Dedifferentiated amniotic fluid mesenchymal stem cell (primary cell): Measurements from ENCODE around the gene ARRDC5.
"Not testable (repeated sequence)": the region's sequence is repeated elsewhere in the genome, so short reads cannot be mapped to it uniquely, and the experiment has no call there.

Experiments used
- DNase-seq: peaks from one replicate; pipeline ENCODE4 v3.0.0-alpha.2; 2016; ENCODE audit errors: extremely low spot score

ARRDC5 gene

GRCh38 chr19:4909897-4910593, 7.3 kb upstream of the ARRDC5 start:
- peak; percentile 79 for DNase-seq

DNA sequence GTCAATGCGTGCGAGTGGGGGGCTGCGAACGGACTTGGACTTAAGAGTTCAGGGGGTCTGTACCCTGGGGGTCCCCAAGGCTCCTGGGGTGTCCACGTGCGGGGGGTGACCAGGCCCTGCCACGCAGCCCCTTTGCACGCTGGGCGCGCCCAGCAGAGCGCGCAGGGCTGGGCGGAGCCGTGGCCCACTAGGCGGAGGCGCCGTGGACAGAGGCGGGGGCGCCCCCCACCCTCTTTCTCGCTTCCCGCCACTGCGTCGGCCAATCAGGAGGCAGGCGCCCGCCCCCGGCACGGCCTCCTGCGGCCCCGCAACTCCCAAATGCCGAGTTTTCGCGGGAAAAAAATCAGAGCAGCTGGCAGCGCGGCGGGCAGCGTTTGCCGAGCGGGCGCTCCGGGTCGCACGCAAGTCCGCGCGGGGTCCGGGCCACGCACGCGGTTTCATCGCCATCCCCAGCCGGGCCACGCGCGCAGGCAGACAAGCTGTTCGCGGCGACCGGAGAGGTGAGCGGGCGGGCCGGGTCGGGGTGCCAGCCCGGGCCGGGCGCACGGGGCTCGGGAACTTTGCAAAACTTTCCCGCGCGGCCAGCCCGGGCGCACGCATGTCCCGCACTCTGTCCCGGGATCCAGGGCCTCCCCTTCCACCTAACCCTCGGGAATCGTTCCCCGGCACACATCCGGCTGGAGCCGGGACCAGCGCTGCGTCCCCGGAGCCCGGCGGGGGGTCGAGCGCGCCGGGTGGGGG, 6.6 kb upstream of the ARRDC5 start, which contains the start of gene UHRF1:
Gene UHRF1 (plus strand): TSS at position 346 of the 741 bp plus-strand sequence. CDS start 1,385 bp downstream, outside the sequence.
- no peak for DNase-seq

DNA sequence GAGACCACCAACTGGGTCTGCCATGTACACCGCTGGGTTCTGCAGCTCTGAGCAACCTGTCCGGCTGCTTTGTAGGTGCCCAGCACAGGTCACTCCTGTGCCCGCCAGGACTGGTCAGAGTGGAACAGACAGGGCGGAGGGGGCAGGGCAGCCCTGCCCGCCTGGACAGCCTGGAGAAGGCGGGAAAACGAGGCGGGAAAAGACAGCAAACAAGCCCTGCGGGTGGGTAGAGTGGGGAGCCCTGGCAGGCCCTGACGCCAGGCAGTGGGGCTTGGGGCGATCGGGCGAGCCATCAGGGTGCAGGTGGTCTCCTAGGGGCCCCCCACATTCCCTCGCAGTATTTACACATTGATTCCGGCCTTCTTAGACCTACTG, 6.1 kb upstream of the ARRDC5 start:
- no peak for DNase-seq

- DNase-seq, result no peak
Observed at GRCh38 chr19:4908360-4908759, 5.7 kb upstream of the ARRDC5 start.

DNA sequence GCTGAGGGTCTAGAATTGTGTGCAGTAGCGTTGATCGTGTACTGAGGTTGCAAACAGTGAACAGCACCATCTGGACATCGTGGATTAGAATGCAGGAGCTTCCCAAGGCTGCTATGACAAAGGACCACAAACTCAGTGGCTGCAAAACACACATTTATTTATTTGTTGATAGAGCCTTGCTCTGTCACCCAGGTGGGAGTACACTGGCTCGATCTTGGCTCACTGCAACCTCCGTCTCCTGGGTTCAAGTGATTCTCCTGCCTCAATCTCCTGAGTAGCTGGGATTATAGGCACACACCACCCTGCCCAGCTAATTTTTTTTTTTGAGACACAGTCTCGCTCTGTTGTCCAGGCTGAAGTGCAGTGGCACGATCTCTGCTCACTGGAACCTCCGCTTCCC, 4.3 kb upstream of the ARRDC5 start:
- no peak for DNase-seq

GRCh38 chr19:4904481-4904880, 1.8 kb upstream of the ARRDC5 start:
- DNase-seq, result no peak

GRCh38 chr19:4900879-4901278, 1.8 kb downstream of the ARRDC5 start:
- DNase-seq, result not testable (repeated sequence)

DNA sequence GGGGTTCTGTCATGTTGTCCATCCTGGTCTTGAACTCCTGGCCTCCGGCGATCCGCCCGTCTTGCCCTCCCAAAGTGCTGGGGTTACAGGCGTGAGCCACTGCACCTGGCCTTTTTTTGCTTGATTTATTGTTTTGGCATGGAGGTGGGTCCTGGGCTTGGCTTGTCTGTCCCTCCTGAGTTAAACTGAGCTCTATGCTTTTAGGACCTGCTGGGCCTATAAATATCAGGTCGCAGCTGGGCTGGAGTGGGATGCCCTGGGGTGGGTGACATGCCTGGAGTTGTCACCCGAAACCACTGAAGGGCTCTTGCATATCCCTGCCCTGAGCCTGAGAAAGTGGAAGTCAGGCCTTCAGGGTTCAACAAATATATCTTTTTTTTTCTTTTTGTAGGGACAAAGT, 5.5 kb downstream of the ARRDC5 start:
- no peak for DNase-seq

DNA sequence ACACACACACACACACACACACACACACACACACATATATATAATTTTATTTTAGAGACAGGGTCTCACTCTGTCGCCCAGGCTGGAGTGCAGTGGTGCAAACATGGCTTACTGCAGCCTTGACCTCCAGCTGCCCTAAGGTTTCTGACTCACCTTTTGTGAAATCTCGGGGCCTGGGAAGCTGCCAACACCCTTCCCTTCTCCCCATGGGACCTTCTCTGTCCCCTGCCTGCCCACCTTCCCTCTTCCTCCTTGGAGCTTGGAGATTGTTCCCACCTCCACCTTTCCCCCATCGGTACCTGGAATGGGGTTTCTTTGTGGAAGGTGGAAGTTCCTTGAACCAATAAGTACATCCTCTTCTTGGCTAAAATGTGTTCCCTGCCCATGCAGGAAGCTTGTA, 6.3 kb downstream of the ARRDC5 start:
- no peak for DNase-seq

DNA sequence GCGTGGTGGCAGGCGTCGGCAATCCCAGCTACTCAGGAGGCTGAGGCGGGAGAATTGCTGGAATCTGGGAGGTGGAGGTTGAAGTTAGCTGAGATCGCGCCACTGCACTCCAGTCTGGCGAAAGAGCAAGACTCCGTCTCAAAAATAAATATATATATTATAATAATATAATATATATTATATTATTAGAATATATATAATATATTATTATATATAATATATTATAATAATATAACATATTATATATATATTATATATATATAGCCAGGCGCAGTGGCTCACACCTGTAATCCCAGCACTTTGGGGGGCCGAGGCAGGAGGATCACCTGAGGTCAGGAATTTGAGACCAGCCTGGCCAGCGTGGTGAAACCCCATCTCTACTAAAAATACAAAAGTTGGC, 9.7 kb downstream of the ARRDC5 start:
- not testable (repeated sequence) for DNase-seq

- DNase-seq, result no peak
Observed at GRCh38 chr19:4891066-4891465, 11.6 kb downstream of the ARRDC5 start.

GRCh38 chr19:4889034-4889815, 13.5 kb downstream of the ARRDC5 start:
- DNase-seq, result peak; percentile 35

DNA sequence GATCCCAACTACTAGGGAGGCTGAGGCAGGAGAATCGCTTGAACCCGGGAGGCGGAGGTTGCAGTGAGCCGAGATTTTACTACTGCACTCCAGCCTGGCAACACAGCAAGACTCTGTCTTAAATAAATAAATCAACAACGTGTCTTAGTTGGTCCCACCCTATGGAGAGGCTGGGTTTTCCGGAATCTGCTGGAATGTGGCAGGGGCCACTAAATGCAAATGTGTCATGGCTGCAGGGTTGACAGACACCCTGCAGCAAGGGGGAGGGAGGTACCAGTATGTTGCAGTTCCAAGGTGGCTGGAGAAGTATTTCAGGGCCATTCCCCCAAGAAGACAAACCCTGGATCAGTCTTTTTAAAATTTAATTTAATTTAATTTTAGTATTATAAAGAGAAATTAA, 14.9 kb downstream of the ARRDC5 start:
- DNase-seq, result not testable (repeated sequence)

DNA sequence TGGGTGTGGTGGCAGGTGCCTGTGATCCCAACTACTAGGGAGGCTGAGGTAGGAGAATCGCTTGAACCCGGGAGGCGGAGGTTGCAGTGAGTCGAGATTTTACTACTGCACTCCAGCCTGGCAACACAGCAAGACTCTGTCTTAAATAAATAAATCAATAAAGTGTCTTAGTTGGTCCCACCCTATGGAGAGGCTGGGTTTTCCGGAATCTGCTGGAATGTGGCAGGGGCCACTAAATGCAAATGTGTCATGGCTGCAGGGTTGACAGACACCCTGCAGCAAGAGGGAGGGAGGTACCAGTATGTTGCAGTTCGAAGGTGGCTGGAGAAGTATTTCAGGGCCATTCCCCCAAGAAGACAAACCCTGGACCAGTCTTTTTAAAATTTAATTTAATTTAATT, 17.7 kb downstream of the ARRDC5 start:
- DNase-seq, result not testable (repeated sequence)

DNA sequence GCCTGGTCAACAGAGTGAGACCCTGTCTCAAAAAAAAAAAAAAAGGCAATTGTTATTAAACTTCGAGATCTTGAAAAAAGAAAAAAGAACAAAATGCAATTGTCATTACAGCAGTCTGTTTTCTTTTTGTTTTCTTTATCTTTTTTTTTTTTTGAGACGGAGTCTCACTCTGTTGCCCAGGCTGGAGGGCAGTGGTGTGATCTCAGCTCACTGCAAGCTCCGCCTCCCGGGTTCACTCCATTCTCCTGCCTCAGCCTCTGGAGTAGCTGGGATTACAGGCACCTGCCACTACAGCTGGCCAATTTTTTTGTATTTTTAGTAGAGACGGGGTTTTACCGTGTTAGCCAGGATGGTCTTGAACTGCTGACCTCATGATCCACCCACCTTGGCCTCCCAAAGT, 19.8 kb downstream of the ARRDC5 start:
- not testable (repeated sequence) for DNase-seq

DNA sequence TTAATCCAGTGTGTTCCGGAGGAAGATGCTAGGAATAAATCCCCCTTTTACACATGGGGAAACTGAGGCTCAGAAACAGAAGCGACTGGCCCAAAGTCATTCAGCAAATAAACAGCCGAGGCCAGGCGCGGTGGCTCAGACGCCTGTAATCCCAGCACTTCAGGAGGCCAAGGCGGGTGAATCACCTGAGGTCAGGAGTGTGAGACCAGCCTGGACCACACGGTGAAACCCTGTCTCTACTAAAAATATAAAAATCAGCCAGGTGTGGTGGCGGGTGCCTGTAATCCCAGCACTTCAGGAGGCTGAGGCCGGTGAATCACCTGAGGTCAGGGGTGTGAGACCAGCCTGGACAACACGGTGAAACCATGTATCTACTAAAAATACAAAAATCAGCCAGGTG, 23.7 kb downstream of the ARRDC5 start:
- no peak for DNase-seq

GRCh38 chr19:4878491-4878968, 24.2 kb downstream of the ARRDC5 start:
- no peak for DNase-seq

GRCh38 chr19:4877753-4878490, 24.8 kb downstream of the ARRDC5 start:
- DNase-seq, result no peak

- DNase-seq, result no peak
Observed at GRCh38 chr19:4873930-4874329, 28.8 kb downstream of the ARRDC5 start.

DNA sequence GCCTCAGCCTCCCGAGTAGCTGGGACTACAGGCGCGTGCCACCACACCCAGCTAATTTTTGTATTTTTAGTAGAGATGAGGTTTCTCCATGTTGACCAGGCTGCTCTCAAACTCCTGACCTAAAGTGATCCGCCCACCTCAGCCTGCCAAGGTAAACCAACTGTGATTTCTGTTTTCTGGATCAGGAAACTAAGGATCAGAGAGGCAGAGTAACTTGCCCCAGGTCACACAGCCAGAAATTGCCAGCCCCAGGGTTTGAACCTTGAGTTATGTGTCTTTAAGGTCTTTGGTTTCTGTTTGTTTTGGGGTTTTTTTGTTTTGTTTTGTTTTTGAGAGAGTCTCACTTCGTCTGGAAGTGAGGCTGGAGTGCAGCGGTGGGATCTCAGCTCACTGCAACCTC, 31.0 kb downstream of the ARRDC5 start:
- DNase-seq, result no peak

GRCh38 chr19:4870025-4870700, 32.5 kb downstream of the ARRDC5 start:
- peak; percentile 76 for DNase-seq
